GM21528 (cell line): ENCODE data around the gene TNP2.

ENCODE experiments used
- ATAC-seq: cut with Tn5 transposase; IDR thresholded peaks from one replicate; pipeline ENCODE4 v1.9.1; 2021; ENCODE audit warnings: mild to moderate bottlenecking, moderate library complexity; ENCODE audit not compliant: unreplicated experiment, low FRiP score

TNP2 gene

DNA sequence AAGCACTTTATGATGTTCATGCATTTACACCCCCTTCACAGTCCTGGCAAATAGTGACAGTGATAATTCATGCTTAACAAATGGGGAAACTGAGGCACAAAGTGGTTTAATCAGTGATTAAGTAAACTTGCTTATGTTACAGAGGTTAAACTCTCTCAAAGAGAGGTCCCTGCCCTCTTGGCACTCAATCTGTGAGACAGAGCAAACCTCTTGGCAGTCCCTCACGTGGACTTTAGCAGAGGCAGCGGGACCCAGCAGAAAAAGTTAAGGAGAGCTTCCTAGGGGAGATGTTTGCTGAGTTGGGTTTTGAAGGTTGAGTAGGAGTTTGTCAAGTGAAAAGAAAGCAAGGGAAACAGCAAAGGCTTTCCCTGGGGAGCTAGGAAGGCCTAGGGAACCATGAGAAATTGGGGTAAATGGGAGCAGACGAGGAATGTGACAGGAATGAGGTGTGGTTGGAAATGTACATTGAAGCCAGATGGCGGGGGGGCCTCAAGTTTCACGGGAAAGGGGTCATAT, 23.8 kb downstream of the TNP2 start:
- no peak for ATAC-seq

DNA sequence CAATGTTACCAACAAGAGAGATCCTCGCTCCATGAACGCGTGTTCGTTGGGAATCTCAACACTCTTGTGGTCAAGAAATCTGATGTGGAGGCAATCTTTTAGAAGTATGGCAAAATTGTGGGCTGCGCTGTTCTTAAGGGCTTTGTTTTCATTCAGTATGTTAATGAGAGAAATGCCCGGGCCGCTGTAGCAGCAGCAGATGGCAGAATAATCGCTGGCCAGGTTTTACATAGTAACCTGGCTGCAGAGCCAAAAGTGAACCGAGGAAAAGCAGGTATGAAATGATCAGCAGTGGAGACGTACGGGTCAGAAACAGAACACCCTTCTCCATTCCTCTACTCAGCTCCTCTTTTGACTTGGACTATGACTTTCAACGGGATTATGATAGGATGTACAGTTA, 26.5 kb downstream of the TNP2 start:
- no peak for ATAC-seq

DNA sequence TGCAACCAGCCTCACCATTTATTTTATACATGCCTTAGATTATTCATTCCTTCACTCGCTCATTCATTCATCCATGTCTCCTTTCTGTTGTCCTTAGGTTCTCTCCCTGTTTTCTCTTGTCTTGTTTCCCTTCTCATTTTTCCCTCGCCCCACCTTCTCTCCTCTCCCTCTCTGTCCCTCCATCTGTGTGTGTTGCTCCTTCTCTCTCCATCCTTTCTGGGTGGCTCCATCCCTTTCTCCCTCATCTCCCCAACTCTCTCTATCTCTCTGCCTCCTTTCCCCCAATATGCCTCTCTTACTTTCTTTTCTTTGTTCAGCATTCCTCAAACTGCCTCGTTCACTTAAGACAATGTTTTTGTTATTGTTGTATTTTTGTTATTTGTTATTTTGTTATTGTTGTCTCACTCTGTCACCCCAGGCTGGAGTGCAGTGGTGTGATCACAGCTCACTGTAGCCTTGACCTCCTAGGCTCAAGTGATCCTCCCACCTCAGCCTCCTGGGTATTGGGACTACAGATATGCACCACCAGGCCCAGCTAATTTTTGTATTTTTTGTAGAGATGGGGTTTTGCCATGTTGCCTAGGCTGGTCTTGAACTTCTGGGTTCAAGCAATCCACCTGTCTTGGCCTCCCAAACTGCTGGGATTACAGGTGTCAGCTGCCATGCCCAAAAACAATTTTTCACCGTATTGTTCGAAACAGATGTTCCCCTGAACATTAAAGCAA, 27.5 kb downstream of the TNP2 start:
- no peak for ATAC-seq

DNA sequence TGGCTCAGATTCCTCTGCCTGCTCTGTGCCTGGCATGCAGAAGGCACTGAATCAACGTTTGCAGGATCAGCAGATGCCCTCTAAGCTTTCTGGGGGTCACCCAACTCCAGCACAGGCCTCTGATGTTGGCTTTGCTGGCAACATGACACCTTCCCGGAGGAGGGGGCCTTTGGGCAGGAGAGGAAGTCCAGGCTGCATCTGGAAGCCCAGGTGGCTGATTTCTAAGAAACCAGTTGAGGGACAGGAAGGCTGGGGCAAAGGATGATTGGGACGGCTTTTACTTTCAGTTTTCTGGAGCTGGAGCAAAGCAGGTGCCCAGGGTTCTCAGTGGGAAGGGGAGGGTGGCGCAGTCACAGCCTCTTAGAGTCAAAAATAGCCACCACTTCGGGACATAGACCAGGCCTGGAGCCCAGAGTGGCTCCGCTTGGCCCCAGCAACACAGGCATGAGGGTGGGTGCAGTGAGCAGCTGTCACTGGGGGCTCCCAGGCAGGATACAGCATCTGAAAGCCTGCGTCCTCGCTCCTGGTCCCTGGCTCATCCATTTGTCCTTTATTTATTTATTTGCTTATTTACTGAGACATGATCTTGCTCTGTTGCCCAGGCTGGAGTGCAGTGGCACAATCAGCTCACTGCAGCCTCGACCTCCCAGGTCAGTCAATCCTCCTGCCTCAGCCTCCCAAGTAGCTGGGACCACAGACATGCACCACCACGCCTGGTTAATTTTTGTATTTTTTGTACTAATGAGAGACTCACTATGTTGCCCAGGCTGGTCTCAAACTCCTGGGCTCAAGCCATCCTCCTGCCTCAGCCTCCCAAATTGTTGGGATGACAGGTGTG, 28.3 kb downstream of the TNP2 start:
- ATAC-seq: no peak

DNA sequence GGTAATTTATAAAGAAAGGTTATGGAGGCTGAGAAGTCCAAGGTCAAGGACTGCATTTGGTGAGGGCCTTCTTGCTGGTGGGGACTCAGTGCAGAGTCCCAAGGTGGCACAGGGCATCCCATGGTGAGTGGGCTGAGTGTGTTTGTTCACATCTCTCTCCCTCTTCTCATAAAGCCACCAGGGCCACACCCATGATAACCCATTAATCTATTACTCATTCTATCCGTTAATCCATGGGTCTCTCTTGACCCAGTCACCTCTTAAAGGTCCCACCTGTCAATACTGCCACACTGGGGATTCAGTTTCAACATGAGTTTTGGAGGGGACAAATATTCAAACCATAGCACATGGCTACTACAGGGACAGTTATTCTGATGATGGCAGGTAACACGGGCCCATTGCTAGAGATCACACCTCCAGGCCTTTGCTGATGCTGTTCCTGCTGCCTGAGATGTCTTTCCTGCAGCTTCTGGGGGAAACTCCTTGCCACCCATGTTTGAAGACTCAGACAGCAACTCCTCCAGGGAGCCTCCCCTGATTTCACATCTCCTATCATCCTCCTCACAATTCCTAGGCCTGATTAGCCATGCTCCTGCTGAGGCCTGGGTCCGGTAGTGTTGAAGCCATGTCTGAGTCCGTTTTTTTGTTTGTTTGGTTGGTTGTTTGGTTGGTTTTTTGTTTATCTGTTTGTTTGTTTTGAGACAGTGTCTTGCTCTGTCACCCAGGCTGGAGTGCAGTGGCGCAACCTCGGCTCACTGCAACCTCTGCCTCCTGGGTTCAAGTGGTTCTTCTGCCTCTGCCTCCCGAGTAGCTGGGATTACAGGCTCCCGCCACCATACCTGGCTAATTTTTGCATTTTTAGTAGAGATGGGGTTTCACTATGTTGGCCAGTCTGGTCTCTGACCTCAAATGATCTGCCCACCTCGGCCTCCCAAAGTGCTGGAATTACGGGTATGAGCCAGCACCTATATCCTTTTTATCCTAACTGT, 29.2 kb downstream of the TNP2 start:
- ATAC-seq: no peak

DNA sequence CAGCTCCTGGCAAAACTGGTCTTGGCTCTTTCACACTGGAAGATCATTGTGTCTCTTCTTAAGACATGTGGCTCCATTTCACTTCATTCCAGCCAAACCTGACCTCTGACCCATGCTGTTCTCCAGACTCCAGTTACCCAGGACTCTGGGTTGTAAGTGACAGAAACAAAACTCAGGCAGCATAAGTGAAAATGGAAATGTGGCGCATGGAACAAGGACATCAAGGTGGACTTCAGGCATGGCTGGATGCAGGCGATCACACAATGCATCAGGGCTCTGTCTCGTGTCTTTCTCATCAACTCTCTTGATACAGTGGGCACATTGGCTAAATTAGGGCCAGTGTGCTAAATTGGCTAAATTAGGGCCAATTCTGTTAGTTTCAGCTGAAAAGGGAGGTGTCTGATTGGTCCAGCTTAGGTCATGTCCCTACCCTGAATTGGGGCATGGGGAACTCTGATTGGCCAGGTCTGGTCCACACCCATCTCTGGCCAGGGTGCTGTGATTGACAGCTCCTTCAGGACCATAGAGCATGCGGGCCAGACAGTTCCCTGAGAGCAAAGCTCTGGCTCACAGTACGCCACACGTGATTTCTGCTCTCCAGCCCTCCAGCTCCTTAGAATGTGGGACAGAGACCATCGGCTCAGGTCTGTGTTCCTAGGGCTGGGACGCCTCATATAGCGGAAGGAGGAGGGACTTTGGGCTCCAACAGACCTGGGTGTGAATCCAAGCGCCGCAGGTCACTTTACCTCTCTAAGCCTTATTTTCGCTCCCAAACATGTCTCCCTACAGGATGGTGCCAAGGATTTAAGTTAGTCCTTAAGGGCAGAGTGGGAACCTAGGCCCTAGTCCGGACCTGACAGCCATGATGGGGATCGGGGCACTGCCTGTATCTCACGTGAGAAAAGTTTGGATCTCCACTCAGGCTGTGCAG, 30.6 kb downstream of the TNP2 start:
- ATAC-seq: no peak

DNA sequence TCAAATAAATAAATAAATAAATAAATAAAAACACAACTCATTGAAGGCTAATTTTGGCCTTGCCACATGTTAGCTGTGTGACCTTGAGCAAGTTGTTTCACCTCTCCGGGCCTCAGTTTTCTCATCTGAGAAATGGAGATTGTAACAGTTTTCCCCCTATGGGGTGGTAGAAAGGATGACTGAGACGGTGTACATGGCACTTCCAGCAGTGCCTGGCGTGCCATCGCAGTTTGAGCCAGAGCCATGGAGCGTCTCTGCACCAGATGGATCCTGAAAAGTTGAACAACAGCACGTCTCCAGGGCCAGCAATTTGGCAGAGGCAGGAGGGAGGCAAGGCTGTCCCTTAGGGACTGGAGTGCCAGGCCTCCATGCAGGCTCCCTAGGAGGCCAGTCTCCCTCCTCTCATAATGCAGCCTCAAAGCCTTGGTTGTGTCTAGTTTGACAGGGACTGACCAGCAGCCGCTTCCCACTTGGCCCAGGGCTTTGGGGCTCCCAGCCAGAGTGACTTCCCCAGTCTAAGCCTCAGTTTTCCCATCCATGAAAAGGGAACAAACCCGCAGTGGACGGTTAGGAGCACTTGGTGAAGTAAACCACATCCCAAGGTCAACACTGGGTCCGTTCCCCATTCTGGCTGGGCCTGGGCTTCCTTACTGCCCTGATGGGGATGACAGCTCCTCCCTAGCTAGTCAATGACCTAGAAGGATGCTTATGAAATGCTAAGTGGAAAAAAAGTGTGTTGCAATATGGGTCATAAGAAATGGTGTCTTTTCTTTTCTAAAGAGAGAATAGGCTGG, 32.5 kb downstream of the TNP2 start:
- no peak for ATAC-seq

DNA sequence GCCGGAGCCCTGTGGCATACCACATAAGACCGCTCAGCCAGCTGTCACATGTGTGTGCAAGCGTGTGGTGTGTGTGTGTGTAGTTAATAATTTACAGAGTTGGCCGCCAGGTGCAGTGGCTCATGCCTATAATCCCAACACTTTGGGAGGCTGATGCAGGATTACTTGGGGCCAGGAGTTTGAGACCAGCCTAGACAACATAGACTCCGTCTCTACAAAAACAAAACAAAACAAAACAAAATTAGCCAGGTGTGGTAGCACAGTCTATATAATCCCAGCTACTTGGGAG, 33.5 kb downstream of the TNP2 start:
- ATAC-seq: no peak

DNA sequence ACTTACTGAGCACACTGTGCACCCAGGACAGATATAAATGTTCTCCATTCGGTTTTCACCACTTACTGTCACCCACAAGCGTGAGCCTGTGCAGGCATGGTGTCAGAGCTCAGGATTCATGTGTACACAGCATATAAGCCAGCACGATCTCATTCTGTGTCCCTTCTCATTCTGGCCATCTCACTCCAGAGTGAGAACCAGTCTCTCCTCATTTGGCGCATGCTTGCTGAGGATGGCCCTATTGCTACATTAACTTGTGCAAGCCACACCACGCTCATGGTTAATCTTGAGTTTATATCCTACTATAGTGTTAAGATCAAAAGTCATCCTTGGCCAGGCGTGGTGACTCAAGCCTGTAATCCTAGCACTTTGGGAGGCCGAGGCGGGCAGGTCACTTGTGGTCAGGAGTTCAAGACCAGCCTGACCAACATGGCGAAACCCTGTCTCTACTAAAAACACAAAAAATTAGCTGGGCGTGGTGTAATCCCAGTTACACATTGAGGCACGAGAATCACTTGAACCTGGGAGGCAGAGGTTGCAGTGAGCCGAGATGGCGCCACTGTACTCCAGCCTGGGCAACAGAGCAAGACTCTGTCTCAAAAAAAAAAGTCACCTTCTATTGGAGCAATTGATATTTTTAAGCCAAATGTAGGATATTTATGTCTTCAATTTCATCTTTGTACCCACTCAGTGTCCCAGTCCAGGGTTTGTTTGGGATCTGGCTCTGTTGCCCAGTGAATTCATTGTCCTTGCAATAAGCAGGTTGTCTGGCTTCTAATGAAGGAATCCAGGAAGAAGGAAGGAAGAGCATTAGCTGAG, 34.0 kb downstream of the TNP2 start:
- no peak for ATAC-seq

DNA sequence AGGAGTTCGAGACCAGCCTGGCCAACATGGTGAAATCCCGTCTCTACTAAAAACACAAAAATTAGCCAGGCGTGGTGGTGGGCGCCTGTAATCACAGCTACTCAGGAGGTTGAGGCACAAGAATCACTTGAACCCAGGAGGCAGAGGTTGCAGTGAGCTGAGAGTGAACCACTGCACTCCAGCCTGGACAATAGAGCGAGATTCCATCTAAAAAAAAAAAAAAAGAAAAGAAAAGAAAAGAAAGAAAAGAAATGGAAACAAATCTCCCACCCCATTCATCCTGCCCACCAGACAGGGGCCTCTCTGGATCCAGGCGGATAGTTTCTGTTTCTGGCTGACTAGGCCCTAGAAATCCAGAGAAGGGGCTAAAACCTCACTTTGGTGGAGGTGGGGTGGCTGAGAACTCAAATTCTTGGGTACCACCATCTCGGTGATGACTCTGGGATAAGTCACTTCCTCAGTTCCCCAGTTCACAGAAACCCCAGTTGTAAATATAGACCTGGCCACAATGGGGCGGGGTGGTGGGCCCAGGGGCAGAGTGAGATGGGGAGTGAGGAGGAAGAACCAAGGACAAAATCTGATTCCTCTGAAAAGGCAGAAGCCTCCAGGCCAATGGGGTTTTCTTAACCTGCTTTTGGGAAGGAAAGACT, 35.3 kb downstream of the TNP2 start:
- ATAC-seq: no peak

DNA sequence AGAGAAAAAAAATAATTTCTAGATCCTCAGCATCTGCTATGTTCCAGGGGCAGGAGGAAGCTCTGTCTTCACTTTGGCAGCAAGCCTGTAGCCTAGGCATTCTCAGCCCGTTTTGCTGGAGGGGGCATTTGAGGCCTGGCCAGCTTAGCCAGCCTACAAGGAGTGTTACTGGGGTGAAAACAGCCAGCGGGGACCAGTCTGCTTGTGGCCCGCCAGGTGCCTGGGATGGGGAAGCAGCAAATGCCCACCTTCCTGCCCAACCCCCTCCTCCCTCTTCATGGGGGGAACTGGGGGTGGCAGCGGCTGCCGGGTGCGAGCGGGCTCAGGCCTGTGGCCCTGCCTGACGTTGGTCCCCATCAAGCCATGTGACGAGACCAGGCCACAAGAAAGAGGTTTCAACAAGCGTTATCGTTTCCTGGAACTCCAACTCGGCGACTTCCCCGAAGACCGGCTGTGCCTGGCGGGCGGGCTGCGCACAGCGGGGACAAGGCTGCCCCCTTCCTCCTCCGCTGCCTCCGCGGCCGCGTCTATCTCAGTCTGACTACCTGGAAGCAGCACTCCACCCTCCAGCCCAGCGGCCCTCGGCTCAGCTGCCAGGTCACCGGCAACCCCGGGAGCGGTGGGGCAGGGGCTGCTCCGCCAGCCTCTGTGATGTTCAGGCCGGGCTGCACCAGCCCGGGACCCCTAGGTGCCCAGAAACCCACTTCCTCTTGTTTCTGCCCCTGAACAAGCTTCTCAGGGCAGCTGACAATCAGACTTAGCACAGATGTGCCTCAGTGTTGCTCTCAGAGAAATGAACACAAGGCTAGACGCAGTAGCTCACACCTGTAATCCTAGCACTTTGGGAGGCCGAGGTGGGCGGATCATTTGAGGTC, 36.0 kb downstream of the TNP2 start:
- ATAC-seq: peak; percentile 59

DNA sequence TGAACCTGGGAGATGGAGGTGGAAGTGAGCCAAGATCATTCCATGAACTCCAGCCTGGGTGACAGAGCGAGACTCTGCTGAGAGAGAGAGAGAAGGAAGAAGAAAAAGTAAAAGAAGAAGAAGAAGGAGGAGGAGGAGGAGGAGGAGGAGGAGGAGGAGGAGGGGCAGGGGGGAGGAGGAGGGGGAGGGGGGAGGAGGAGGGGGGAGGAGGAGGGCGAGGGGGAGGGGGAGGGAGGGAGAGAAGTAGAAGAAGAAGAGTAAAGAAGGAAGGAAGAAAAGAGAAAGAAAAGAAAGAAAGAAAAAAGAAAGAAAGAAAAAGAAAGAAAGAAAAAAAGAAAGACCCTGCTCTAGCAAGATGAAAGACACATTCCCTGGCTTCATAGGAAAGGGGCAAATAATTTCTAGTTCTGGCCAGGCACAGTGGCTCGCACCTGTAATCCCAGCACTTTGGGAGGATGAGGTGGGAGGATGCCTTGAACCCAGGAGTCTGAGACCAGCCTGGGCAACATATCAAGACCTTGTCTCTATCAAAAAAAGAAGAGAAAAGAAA, 36.7 kb downstream of the TNP2 start:
- no peak for ATAC-seq

DNA sequence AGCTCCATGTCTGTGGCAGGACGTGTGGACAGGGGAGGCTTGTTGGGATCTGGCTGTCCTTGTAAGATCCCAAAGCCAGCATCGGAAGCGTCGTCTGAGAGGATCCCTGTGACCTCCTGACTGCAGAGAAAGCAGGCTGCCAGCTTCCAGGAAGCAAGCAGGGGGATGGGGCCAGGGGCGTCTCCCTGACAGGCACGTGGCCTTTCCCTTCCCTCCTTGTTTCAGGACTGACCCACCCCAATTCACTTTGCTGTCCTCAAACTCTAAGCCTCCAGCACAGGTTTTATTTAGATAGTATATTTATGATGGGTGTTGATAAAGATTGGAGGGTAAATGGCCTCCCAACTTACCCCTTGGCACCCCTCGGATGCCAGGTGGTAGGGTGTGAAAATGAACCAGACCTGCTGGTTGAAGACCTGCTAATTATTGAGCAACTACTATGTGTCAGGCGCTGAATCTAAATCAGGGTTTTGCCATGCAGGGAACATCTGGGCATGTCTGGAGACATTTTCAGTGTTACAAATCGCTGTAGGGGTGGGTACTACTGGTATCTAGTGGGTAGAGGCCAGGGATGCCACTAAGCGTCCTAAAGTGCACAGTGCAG, 37.7 kb downstream of the TNP2 start:
- ATAC-seq: no peak

DNA sequence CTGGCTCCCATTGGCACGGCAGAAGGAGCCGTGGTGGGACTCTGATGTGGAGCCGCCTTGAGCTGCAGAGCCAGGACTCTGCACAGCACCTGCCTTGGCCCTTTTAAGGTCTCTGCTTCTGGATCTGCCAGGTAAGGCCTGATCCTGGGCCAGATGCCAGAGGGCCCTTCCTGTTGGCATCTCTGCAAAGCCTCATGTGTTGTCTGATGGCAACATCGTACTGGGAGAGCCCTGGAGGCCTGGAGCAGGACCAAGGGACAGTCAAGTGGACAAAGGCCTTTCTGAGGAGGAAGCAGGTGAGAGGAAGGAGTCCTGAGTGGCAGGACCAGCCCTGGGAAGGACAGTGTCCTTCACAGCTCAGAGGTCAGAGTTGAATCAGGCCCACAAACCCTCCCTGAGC, 39.2 kb downstream of the TNP2 start:
- no peak for ATAC-seq

DNA sequence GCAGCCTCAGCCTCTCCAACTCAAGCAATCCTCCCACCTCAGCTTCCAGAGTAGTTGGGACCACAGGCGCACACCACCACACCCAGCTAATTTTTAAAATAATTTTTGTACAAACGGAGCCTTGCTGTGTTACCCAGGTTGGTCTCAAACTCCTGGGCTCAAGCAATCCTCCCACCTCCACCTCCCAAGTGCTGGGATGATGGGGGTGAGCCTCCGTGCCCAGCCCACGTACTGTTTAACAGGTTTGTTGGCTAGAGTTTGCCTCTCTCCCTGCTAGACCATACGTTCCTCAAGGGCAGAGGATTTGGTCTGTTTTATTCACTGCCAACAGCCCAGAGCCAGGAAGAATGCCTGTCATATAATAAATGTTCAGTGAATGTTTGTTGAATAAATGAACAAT, 39.7 kb downstream of the TNP2 start:
- no peak for ATAC-seq
